Lower leg skin (tissue), 3 donors: Measurements from ENCODE around the gene TSR3.
A peak's percentile ranks its signal among the peaks of the same experiment; 100 is the strongest.

ENCODE experiments used
- CTCF ChIP-seq, 3 donors: fragments of 450-650 bp; IDR thresholded peaks; one replicate each; pipeline ENCODE4 v1.5.1; 2016; ENCODE audit warnings: antibody characterized with exemption in 3 of 3, mild to moderate bottlenecking in 3 of 3, moderate library complexity in 2 of 3
- POLR2A ChIP-seq, 2 donors: fragments of 450-650 bp; IDR thresholded peaks; one replicate each; pipeline ENCODE4 v1.6.1; 2016 to 2017; ENCODE audit warnings: antibody characterized with exemption in 2 of 2, mild to moderate bottlenecking in 1 of 2, moderate library complexity in 1 of 2

GRCh38 chr16:1308977-1309885 lies 42.4 kb downstream of the TSR3 start, which contains the start of gene UBE2I:
- TF ChIP-seq POLR2A (IDR thresholded peaks at IDR 0.05) (peak in 1 of 2 donors; percentile 22), CTCF (IDR thresholded peaks at IDR 0.05) (no peak)
